ENCODE measurements around the gene AKAP8. TPM values are rescaled to one million over a fixed set of nuclear protein-coding genes. Genes with fewer than 3 reads are reported as not detected.

Gene AKAP8
- total and polyA plus RNA-seq, 9 of the 15 experiments (the other 6 are each of a cell fraction or from before 2014, with no cell fraction given) = 3.4 to 56.5 (median 15.0) TPM

DNA sequence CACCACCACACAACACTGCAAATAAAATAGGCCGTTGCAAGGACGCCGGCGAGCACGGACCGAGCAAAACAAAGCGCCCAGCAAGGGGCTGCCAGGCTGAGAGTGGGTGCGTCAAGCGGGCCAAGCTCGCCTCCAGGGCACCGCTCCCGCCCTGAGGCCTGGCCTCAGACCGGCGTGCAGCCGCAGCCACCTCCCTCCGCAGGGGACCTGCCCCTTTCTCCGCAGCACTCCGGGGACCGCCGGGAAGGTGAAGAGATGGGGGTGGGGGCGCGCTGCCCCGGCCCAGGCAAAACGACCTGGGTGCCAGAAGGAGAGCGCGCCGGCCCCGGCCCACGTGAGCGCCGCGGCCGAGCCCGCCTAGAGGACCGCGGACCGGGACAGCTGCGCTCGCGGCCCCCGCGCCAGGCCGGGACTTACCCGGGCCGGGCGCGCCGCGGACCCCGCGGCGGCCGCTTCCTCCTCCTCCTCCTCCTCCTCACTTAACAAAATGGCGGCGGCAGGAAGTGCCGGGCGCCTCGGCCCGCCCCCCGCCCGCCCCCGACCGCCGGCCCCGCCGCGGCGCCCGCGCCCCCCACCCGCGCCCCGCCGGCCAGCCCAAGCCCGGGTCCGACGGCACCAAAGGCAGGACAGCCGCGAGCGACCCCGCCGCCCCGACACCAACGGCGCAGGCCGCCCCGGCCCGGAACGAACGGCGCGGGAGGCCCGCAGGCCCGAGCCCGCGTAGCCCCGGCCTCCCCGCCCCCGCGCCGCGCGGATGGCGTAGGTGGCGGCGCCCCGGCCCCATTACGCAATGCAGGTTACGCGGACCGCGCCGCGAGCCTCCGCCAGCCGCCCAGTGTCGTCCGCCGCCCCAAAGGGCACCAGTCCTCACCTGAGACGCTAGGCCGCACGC is 47.9 kb downstream of the AKAP8 start (continued):
- TF ChIP-seq, protein P1, sequence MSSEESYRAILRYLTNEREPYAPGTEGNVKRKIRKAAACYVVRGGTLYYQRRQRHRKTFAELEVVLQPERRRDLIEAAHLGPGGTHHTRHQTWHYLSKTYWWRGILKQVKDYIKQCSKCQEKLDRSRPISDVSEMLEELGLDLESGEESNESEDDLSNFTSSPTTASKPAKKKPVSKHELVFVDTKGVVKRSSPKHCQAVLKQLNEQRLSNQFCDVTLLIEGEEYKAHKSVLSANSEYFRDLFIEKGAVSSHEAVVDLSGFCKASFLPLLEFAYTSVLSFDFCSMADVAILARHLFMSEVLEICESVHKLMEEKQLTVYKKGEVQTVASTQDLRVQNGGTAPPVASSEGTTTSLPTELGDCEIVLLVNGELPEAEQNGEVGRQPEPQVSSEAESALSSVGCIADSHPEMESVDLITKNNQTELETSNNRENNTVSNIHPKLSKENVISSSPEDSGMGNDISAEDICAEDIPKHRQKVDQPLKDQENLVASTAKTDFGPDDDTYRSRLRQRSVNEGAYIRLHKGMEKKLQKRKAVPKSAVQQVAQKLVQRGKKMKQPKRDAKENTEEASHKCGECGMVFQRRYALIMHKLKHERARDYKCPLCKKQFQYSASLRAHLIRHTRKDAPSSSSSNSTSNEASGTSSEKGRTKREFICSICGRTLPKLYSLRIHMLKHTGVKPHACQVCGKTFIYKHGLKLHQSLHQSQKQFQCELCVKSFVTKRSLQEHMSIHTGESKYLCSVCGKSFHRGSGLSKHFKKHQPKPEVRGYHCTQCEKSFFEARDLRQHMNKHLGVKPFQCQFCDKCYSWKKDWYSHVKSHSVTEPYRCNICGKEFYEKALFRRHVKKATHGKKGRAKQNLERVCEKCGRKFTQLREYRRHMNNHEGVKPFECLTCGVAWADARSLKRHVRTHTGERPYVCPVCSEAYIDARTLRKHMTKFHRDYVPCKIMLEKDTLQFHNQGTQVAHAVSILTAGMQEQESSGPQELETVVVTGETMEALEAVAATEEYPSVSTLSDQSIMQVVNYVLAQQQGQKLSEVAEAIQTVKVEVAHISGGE (CRISPR knock-in tag; IDR thresholded peaks at IDR 0.05) = peak in 1 of 3 experiments; percentile 78; a peak in 2 of 6 replicates
- TF ChIP-seq SMARCA4 (IDR thresholded peaks at IDR 0.05) (0 out of 2 replicates have a peak, but pooled peaks have one; percentile 6), HNRNPLL (IDR thresholded peaks at IDR 0.05; ENCODE audit: low read depth, low read length, poor library complexity, severe bottlenecking) (peak; percentile 94), SRSF3 (IDR thresholded peaks at IDR 0.05; ENCODE audit: insufficient read depth, low read length) (0 out of 2 replicates have a peak, but pooled peaks have one; percentile 49), NONO (IDR thresholded peaks at IDR 0.05; ENCODE audit: low read depth in 2 of 2, low read length in 1 of 2) (peak; percentile 14 to 29; a peak in 1 of 4 replicates), SREBF1 (IDR thresholded peaks at IDR 0.05; ENCODE audit: borderline replicate concordance, low read depth, low read length) (no peak), YY1 (IDR thresholded peaks at IDR 0.05; ENCODE audit: borderline replicate concordance in 1 of 3, control insufficient read depth in 1 of 3, extremely low read depth in 1 of 3, insufficient read depth in 3 of 3, insufficient read length in 1 of 3, insufficient replicate concordance in 2 of 3, low read depth in 1 of 3, low read length in 2 of 3) (peak; percentile 35 to 82 (median 81)), DPF2 (IDR thresholded peaks at IDR 0.05) (0 out of 2 replicates have a peak, but pooled peaks have one; percentile 2), SAP30 (IDR thresholded peaks at IDR 0.05; ENCODE audit: borderline replicate concordance, insufficient read depth, low read depth, low read length, poor library complexity, severe bottlenecking) (peak; percentile 74), EGR1 (conservative IDR thresholded peaks at IDR 0.05) (peak; percentile 40), ZSCAN29 (IDR thresholded peaks at IDR 0.05) (peak; percentile 96; the same call in 1 of the 2 replicates), ZNF79 (CRISPR knock-in tag; IDR thresholded peaks at IDR 0.05; ENCODE audit: low read depth) (no peak), GABPA (tag; conservative IDR thresholded peaks at IDR 0.05; ENCODE audit: low read depth) (peak; percentile 86), PHF8 (IDR thresholded peaks at IDR 0.05; ENCODE audit: borderline replicate concordance, low read length) (peak; percentile 62; the same call in 1 of the 2 replicates)
- TF ChIP-seq, protein P2, sequence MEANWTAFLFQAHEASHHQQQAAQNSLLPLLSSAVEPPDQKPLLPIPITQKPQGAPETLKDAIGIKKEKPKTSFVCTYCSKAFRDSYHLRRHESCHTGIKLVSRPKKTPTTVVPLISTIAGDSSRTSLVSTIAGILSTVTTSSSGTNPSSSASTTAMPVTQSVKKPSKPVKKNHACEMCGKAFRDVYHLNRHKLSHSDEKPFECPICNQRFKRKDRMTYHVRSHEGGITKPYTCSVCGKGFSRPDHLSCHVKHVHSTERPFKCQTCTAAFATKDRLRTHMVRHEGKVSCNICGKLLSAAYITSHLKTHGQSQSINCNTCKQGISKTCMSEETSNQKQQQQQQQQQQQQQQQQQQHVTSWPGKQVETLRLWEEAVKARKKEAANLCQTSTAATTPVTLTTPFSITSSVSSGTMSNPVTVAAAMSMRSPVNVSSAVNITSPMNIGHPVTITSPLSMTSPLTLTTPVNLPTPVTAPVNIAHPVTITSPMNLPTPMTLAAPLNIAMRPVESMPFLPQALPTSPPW (CRISPR knock-in tag; IDR thresholded peaks at IDR 0.05) = peak; percentile 74
